ENCODE results near the gene PRG2.

GRCh38 chr11:57343825-57344224, 46.6 kb downstream of the PRG2 start:
- TF ChIP-seq CTCF (IDR thresholded peaks at IDR 0.05; ENCODE audit: insufficient read depth, low read length, poor library complexity, severe bottlenecking) (no peak), EZH2phosphoT487 (conservative IDR thresholded peaks at IDR 0.05; ENCODE audit: low read length) (no peak)
